ENCODE results near the gene SLC30A5. TPM values are rescaled to one million over a fixed set of nuclear protein-coding genes. Genes with fewer than 3 reads are reported as not detected.

Gene SLC30A5
- total RNA-seq, 1 donor from 2014 or later = 62.7 TPM

GRCh38 chr5:69170495-69170894 lies 76.7 kb downstream of the SLC30A5 start:
- peaks cover 15% of the 10 kb centered on the region for H3K4me1 ChIP-seq
- no peak overlapping the region for H3K4me3 ChIP-seq
- H3K9me3 ChIP-seq = no peaks in the 10 kb centered on the region
- TF ChIP-seq, protein P1, sequence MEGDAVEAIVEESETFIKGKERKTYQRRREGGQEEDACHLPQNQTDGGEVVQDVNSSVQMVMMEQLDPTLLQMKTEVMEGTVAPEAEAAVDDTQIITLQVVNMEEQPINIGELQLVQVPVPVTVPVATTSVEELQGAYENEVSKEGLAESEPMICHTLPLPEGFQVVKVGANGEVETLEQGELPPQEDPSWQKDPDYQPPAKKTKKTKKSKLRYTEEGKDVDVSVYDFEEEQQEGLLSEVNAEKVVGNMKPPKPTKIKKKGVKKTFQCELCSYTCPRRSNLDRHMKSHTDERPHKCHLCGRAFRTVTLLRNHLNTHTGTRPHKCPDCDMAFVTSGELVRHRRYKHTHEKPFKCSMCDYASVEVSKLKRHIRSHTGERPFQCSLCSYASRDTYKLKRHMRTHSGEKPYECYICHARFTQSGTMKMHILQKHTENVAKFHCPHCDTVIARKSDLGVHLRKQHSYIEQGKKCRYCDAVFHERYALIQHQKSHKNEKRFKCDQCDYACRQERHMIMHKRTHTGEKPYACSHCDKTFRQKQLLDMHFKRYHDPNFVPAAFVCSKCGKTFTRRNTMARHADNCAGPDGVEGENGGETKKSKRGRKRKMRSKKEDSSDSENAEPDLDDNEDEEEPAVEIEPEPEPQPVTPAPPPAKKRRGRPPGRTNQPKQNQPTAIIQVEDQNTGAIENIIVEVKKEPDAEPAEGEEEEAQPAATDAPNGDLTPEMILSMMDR (IDR thresholded peaks at IDR 0.05) = no peak
- no peak overlapping the region for H3K27ac ChIP-seq
- ATAC-seq (no peak), DNase-seq (no peak)
- peaks cover 14% of the 10 kb centered on the region for H3K36me3 ChIP-seq
- intact Hi-C loops (cut with DNase I) = no loop called here
- H3K27me3 ChIP-seq (ENCODE audit: low read depth) = no peaks in the 10 kb centered on the region

DNA sequence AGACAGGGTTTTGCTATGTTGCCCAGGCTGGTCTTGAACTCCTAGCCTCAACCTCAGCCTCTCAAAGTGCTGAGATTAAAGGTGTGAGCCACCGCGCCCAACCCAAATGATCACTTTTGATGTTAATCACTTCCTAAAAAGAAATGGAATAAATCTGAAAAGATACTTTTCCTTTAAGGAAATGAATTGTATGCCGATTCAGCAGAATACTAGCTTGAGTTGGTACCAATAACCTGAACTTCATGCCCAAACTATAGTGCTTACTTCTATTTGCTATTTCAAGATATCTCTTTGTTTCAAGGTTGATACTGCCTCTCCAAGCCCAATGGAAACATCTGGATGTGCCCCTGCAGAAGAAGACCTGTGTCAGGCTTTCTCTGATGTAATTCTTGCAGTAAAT lies 77.2 kb downstream of the SLC30A5 start:
- TF ChIP-seq, protein P1 (IDR thresholded peaks at IDR 0.05) = no peak
- intact Hi-C loops (cut with DNase I) = no loop called here
- peaks cover 14% of the 10 kb centered on the region for H3K36me3 ChIP-seq
- no peak for DNase-seq
- peaks cover 15% of the 10 kb centered on the region for H3K4me1 ChIP-seq
- no peak overlapping the region for H3K27ac ChIP-seq
- ATAC-seq = no peak
- H3K9me3 ChIP-seq = no peaks in the 10 kb centered on the region
- no peaks in the 10 kb centered on the region for H3K27me3 ChIP-seq (ENCODE audit: low read depth)
- no peak overlapping the region for H3K4me3 ChIP-seq

Other genes starting within 250 kb of the SLC30A5 start
- gene CCNB1, start 73.1 kb downstream of the SLC30A5 start, total RNA-seq = 4.4 TPM
- 2.9 TPM for gene CENPH, start 95.6 kb downstream of the SLC30A5 start, total RNA-seq
- 29.6 TPM for gene CDK7, start 140.9 kb downstream of the SLC30A5 start, total RNA-seq
- 13.0 TPM for gene CCDC125, start 238.8 kb downstream of the SLC30A5 start, total RNA-seq